Thoracic aorta (tissue), 2 donors: ENCODE measurements around the gene MAGI1. TPM values are rescaled to one million over a fixed set of nuclear protein-coding genes. Genes with fewer than 3 reads are reported as not detected.

Source experiments
- ATAC-seq: fragments of 150-250 bp; one replicate; pipeline ENCODE4 v1.8.0; 2017; ENCODE audit warnings: low read depth; ENCODE audit not compliant: insufficient number of reproducible peaks, low FRiP score
- DNase-seq: peaks from one replicate; pipeline ENCODE4 v3.0.0-alpha.2; 2020; ENCODE audit warnings: low spot score
- H3K27ac ChIP-seq, 2 donors: fragments of 200-600 bp; sonication (generic); 1 replicate in 1 of 2; 2 replicates in 1 of 2; pipeline ENCODE4 v1.5.1; 2016; ENCODE audit warnings: mild to moderate bottlenecking in 2 of 2, moderate library complexity in 2 of 2
- H3K27me3 ChIP-seq: fragments of 200-600 bp; sonication (generic); replicated peaks from 2 replicates; pipeline ENCODE4 v1.6.0; 2016; ENCODE audit warnings: mild to moderate bottlenecking; ENCODE audit not compliant: insufficient read depth
- H3K36me3 ChIP-seq: fragments of 200-600 bp; sonication (generic); one replicate; pipeline ENCODE4 v1.5.1; 2016
- H3K4me1 ChIP-seq, 2 donors: fragments of 200-600 bp; sonication (generic); 1 replicate in 1 of 2; 2 replicates in 1 of 2; pipeline versions ENCODE4 v1.5.1 to v1.6.0; 2016; ENCODE audit warnings: low read depth in 2 of 2, mild to moderate bottlenecking in 1 of 2; ENCODE audit not compliant: control insufficient read depth in 1 of 2
- H3K4me3 ChIP-seq: fragments of 200-600 bp; sonication (generic); 2 replicates; pipeline ENCODE4 v1.5.1; 2016; ENCODE audit warnings: mild to moderate bottlenecking
- H3K9me3 ChIP-seq: fragments of 200-600 bp; sonication (generic); 2 replicates; pipeline ENCODE4 v1.5.1; 2016
- CTCF ChIP-seq: fragments of 200-600 bp; sonication (generic); IDR thresholded peaks from one replicate; pipeline ENCODE4 v1.5.1; 2019; ENCODE audit warnings: antibody characterized with exemption
- total RNA-seq, 2 donors: library from RNA; depleted of rRNA; stranded (reverse); fragments of >200 nt; gene quantifications; one replicate each; pipeline versions ENCODE4 v1.1.0 to v1.2.3, GENCODE V29; 2016

The MAGI1 gene
- total RNA-seq, 2 donors from 2014 or later, result 48.2 to 88.5 TPM

DNA sequence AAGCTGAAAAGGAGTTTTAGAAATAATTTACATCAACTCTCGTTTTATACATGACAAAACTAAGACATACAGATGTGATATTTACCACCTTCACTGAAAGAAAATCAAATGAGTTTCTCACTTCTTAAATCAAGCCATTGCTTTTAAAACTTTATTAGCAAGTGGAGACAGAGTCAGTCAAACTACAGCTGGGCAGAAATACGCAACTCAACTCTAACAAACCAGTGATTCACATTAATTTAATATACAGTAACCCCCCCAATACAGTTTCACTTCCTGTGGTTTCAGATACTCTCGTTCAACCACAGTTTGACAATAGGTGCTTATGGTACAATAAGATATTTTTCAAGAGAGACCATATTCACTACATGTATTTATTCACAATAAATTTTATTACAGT is 477.1 kb downstream of the MAGI1 start:
- no peak overlapping the region for H3K27ac ChIP-seq
- no peak for ATAC-seq

GRCh38 chr3:65560901-65561300 is 477.8 kb downstream of the MAGI1 start:
- DNase-seq, result no peak
- no peak for TF ChIP-seq CTCF
- no peak overlapping the region for H3K27ac ChIP-seq
- ATAC-seq, result no peak
- H3K9me3 ChIP-seq, result no peaks in the 10 kb centered on the region
- peaks cover 0 to 10% of the 10 kb centered on the region in 2 donors for H3K4me1 ChIP-seq
- H3K36me3 ChIP-seq, result no peaks in the 10 kb centered on the region
- no peak overlapping the region for H3K4me3 ChIP-seq
- no peaks in the 10 kb centered on the region for H3K27me3 ChIP-seq

More for the DNA sequence above, 477.1 kb downstream of the MAGI1 start:
- no peak overlapping the region for H3K4me3 ChIP-seq
- no peak for TF ChIP-seq CTCF
- DNase-seq, result no peak
- H3K4me1 ChIP-seq, result peaks cover 0 to 10% of the 10 kb centered on the region in 2 donors
- no peaks in the 10 kb centered on the region for H3K27me3 ChIP-seq
- no peaks in the 10 kb centered on the region for H3K36me3 ChIP-seq
- H3K9me3 ChIP-seq, result no peaks in the 10 kb centered on the region

DNA sequence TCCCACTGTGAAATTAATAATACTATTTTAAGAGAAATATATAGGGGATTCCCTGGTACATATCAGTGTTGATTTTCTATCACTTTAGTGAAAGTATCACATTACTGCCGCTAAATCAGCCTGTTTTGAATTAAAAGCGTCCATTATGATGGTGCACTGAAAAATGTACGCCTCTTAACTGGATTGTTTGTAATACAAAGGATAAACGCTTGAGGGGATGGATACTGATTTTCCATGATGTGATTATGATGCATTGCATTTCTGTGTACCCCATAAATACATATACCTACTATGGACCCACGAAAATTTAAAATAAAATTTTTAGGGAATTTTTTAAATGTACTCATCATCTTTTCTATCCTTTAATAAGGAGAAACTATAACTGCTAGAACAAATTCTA is 478.6 kb downstream of the MAGI1 start:
- Histone ChIP-seq H3K27ac (no peak overlapping the region), H3K9me3 (no peaks in the 10 kb centered on the region), H3K4me1 (peaks cover 0 to 10% of the 10 kb centered on the region in 2 donors), H3K27me3 (no peaks in the 10 kb centered on the region), H3K36me3 (no peaks in the 10 kb centered on the region), H3K4me3 (no peak overlapping the region)
- DNase-seq (no peak), ATAC-seq (no peak)
- no peak for TF ChIP-seq CTCF

DNA sequence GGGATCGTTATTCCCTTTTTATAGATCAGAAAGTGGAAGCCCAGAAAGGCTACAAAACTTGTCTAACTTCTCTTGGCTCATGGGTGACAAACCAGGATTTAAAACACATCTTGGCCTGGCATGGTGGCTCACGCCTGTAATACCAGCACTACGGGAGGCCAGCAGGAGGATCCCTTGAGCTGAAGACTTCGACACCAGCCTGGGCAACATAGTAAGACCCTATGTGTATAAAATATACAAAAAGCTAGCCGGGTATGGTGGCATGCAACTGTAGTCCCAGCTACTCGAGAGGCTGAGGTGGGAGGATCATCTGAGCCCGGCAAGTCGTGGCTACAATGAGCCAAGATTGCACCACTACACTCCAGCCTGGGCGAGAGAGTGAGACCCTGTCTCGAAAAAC is 479.1 kb downstream of the MAGI1 start:
- ATAC-seq (no peak), DNase-seq (no peak)
- Histone ChIP-seq H3K27ac (no peak overlapping the region), H3K27me3 (no peaks in the 10 kb centered on the region), H3K4me1 (peaks cover 0 to 7% of the 10 kb centered on the region in 2 donors), H3K36me3 (no peaks in the 10 kb centered on the region), H3K4me3 (no peak overlapping the region), H3K9me3 (no peaks in the 10 kb centered on the region)
- TF ChIP-seq CTCF, result no peak

GRCh38 chr3:65558826-65559225 is 479.9 kb downstream of the MAGI1 start:
- no peak for ATAC-seq
- Histone ChIP-seq H3K27ac (no peak overlapping the region), H3K9me3 (no peaks in the 10 kb centered on the region), H3K36me3 (no peaks in the 10 kb centered on the region), H3K4me3 (no peak overlapping the region), H3K27me3 (no peaks in the 10 kb centered on the region), H3K4me1 (peaks cover 0 to 1% of the 10 kb centered on the region in 2 donors)
- DNase-seq, result no peak
- TF ChIP-seq CTCF, result no peak
